Measurements from ENCODE around the gene RNF141.

The RNF141 gene

GRCh38 chr11:10561043-10561818, 20.2 kb upstream of the RNF141 start:
- DNase-seq: no peak

GRCh38 chr11:10558288-10558687, 17.3 kb upstream of the RNF141 start:
- DNase-seq: no peak

GRCh38 chr11:10556590-10556989, 15.6 kb upstream of the RNF141 start:
- no peak for DNase-seq

GRCh38 chr11:10551845-10552352, 10.9 kb upstream of the RNF141 start:
- no peak for DNase-seq

GRCh38 chr11:10551290-10551592, 10.3 kb upstream of the RNF141 start:
- no peak for DNase-seq

- DNase-seq: no peak
These were observed 9.7 kb upstream of the RNF141 start for GRCh38 chr11:10550503-10551289.

- DNase-seq: no peak
These were observed 3.8 kb upstream of the RNF141 start for GRCh38 chr11:10544491-10545465.

- no peak for DNase-seq
These were observed 2.8 kb upstream of the RNF141 start for GRCh38 chr11:10543782-10544181.

GRCh38 chr11:10542776-10543175, 1.8 kb upstream of the RNF141 start:
- no peak for DNase-seq

- DNase-seq: no peak
These were observed 559 bp upstream of the RNF141 start for GRCh38 chr11:10541561-10541930.

GRCh38 chr11:10540546-10540914, 457 bp downstream of the RNF141 start:
- no peak for DNase-seq

GRCh38 chr11:10539339-10539738, 1.6 kb downstream of the RNF141 start:
- DNase-seq: no peak

GRCh38 chr11:10538924-10539323, 2.1 kb downstream of the RNF141 start:
- DNase-seq: no peak

- DNase-seq: no peak
These were observed 3.4 kb downstream of the RNF141 start for GRCh38 chr11:10537600-10537999.

GRCh38 chr11:10534316-10534715, 6.7 kb downstream of the RNF141 start:
- DNase-seq: no peak

GRCh38 chr11:10533323-10533722, 7.7 kb downstream of the RNF141 start:
- DNase-seq: no peak

GRCh38 chr11:10532526-10532925, 8.5 kb downstream of the RNF141 start:
- no peak for DNase-seq

GRCh38 chr11:10529279-10529678, 11.7 kb downstream of the RNF141 start:
- DNase-seq: no peak

- DNase-seq: no peak
These were observed 12.9 kb downstream of the RNF141 start for GRCh38 chr11:10528121-10528520.

GRCh38 chr11:10526974-10527918, 13.7 kb downstream of the RNF141 start:
- DNase-seq: no peak

GRCh38 chr11:10524471-10524870, 16.5 kb downstream of the RNF141 start:
- no peak for DNase-seq

GRCh38 chr11:10522921-10523320, 18.1 kb downstream of the RNF141 start:
- no peak for DNase-seq
